ENCODE data around the gene FAM50B.
"Not testable (repeated sequence)": the region's sequence is repeated elsewhere in the genome, so short reads cannot be mapped to it uniquely, and the experiment has no call there.

Gene FAM50B

GRCh38 chr6:3861424-3861823 is 12.3 kb downstream of the FAM50B start:
- DNase-seq (ENCODE audit: low read depth, low spot score): no peak
- H3K4me3 ChIP-seq (ENCODE audit: low read depth, low read length): no peak overlapping the region
- ChIA-PET CTCF (interaction anchor here (0.9 to 5.0 kb wide), 4 partner anchors 8 to 116 kb away, joined by 3 to 51 read pairs (median 9); partner anchors contain the start of gene FAM50B), POLR2A (no interaction called here)
- TF ChIP-seq, protein P1, sequence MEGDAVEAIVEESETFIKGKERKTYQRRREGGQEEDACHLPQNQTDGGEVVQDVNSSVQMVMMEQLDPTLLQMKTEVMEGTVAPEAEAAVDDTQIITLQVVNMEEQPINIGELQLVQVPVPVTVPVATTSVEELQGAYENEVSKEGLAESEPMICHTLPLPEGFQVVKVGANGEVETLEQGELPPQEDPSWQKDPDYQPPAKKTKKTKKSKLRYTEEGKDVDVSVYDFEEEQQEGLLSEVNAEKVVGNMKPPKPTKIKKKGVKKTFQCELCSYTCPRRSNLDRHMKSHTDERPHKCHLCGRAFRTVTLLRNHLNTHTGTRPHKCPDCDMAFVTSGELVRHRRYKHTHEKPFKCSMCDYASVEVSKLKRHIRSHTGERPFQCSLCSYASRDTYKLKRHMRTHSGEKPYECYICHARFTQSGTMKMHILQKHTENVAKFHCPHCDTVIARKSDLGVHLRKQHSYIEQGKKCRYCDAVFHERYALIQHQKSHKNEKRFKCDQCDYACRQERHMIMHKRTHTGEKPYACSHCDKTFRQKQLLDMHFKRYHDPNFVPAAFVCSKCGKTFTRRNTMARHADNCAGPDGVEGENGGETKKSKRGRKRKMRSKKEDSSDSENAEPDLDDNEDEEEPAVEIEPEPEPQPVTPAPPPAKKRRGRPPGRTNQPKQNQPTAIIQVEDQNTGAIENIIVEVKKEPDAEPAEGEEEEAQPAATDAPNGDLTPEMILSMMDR (IDR thresholded peaks at IDR 0.05; ENCODE audit: insufficient read depth, low read length, missing control alignments): no peak

GRCh38 chr6:3862038-3862437 is 12.9 kb downstream of the FAM50B start:
- ChIA-PET POLR2A (no interaction called here), CTCF (interaction anchor here (0.9 to 5.0 kb wide), 4 partner anchors 9 to 114 kb away, joined by 3 to 51 read pairs (median 10); partner anchors contain the start of gene FAM50B)
- TF ChIP-seq, protein P1 (IDR thresholded peaks at IDR 0.05; ENCODE audit: insufficient read depth, low read length, missing control alignments): no peak
- no peak overlapping the region for H3K4me3 ChIP-seq (ENCODE audit: low read depth, low read length)
- DNase-seq (ENCODE audit: low read depth, low spot score): no peak

- H3K4me3 ChIP-seq (ENCODE audit: low read depth, low read length); DNase-seq (ENCODE audit: low read depth, low spot score); POLR2A ChIA-PET: not testable (repeated sequence)
- CTCF ChIA-PET: interaction anchor here (1.0 to 5.0 kb wide), 4 partner anchors 8 to 14 kb away, joined by 3 to 51 read pairs (median 10); partner anchors contain the start of gene FAM50B
These were observed 14.1 kb downstream of the FAM50B start for GRCh38 chr6:3863322-3863721.

DNA sequence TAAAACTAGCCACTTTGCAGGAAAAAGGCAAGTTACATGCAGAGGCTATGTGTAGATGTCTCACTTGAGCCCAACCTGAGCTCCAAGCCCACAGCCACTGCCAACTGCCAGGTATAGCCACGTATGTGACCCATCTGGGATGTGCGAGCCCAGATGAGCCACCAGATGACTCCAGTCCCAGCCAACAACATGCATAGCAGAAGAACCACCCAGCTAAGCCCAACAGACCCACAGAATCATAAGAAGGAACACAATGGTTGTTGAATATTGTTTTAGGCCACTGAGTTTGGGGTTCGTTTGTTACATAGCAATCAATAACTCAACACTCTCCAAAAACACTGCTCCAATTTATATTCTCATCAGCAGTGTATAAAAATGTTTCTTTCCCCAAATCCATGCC is 16.3 kb downstream of the FAM50B start:
- CTCF ChIA-PET: interaction anchor here (3.0 to 5.9 kb wide), 2 partner anchors 10 to 17 kb away, joined by 12 to 53 read pairs; partner anchors contain the start of gene FAM50B
- no peak for DNase-seq (ENCODE audit: low read depth, low spot score)
- POLR2A ChIA-PET: interaction anchor here (1.1 kb wide), 1 partner anchor 16 kb away, joined by 3 read pairs; the partner anchor contains the start of gene FAM50B
- no peak overlapping the region for H3K4me3 ChIP-seq (ENCODE audit: low read depth, low read length)
- TF ChIP-seq, protein P1 (IDR thresholded peaks at IDR 0.05; ENCODE audit: insufficient read depth, low read length, missing control alignments): no peak

GRCh38 chr6:3867641-3868502 is 18.7 kb downstream of the FAM50B start:
- H3K4me3 ChIP-seq (ENCODE audit: low read depth, low read length): no peak overlapping the region
- ChIA-PET POLR2A (no interaction called here), CTCF (interaction anchor here (0.6 to 5.9 kb wide), 5 partner anchors 9 to 432 kb away, joined by 3 to 53 read pairs (median 6); partner anchors contain the start of gene FAM50B)
- TF ChIP-seq, protein P1 (IDR thresholded peaks at IDR 0.05; ENCODE audit: insufficient read depth, low read length, missing control alignments): no peak
- DNase-seq (ENCODE audit: low read depth, low spot score): no peak

- TF ChIP-seq, protein P1 (IDR thresholded peaks at IDR 0.05; ENCODE audit: insufficient read depth, low read length, missing control alignments): no peak
- H3K4me3 ChIP-seq (ENCODE audit: low read depth, low read length): no peak overlapping the region
- ChIA-PET CTCF (interaction anchor here (0.5 to 5.9 kb wide), 4 partner anchors 20 to 125 kb away, joined by 3 to 53 read pairs (median 6); partner anchors contain the start of gene FAM50B), POLR2A (no interaction called here)
- DNase-seq (ENCODE audit: low read depth, low spot score): no peak
These were observed 19.4 kb downstream of the FAM50B start for GRCh38 chr6:3868544-3868943.
